Type B pancreatic cell (in vitro differentiated cells): ENCODE data around the gene NBEA. TPM values are rescaled to one million over a fixed set of nuclear protein-coding genes. Genes with fewer than 3 reads are reported as not detected.
"Not testable (repeated sequence)": the region's sequence is repeated elsewhere in the genome, so short reads cannot be mapped to it uniquely, and the experiment has no call there.

Experiments
- DNase-seq: peaks from one replicate; pipeline ENCODE4 v3.0.0; 2021; ENCODE audit warnings: mixed read lengths; ENCODE audit not compliant: unreplicated experiment; ENCODE audit errors: extremely low spot score
- H3K27ac Mint-ChIP-seq: 2 replicates; pipeline ENCODE4 v1.8.0; 2021; ENCODE audit warnings: mild to moderate bottlenecking, mixed read lengths
- H3K27me3 Mint-ChIP-seq: 2 replicates; pipeline ENCODE4 v1.8.0; 2021; ENCODE audit warnings: mixed read lengths
- H3K36me3 Mint-ChIP-seq: 2 replicates; pipeline ENCODE4 v1.8.0; 2021; ENCODE audit warnings: mixed read lengths
- H3K4me1 Mint-ChIP-seq: one replicate; pipeline ENCODE4 v1.8.0; 2021; ENCODE audit warnings: mixed read lengths; ENCODE audit not compliant: unreplicated experiment
- H3K4me3 Mint-ChIP-seq: 2 replicates; pipeline ENCODE4 v1.8.0; 2021; ENCODE audit warnings: mild to moderate bottlenecking, mixed read lengths
- H3K9me3 Mint-ChIP-seq: 2 replicates; pipeline ENCODE4 v1.8.0; 2021; ENCODE audit warnings: mixed read lengths
- total RNA-seq: library from RNA; stranded (reverse); gene quantifications from 2 replicates; pipeline ENCODE4 v1.2.1, GENCODE V29; 2021; ENCODE audit warnings: low replicate concordance
- TF ChIP-seq, protein P1 (sequence below): fragments of 200-600 bp; sonication (generic); conservative IDR thresholded peaks from 2 replicates; pipeline ENCODE4 v1.5.0; 2021; ENCODE audit warnings: antibody characterized with exemption, mild to moderate bottlenecking

The NBEA gene
- total RNA-seq, 1 donor from 2014 or later: 20.8 TPM

DNA sequence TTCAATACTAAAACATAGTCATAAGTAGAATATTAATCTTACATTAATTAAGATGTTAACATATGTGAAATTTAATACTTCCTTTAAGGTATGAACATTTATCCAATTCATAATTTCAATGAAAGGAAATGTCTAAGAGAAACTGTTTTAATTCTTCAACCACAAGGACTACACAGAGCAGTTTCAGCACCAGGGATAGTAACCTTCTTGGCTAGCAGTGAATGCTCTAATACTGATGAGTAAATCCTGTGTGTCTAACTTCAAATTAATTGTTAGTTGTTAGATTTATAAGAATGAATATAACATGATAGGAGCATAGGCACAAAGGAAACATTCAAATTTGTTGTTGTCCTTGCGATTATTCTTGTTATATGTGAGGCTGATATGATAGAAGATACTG, 15.6 kb upstream of the NBEA start:
- Mint-ChIP-seq H3K27ac (no peak overlapping the region), H3K27me3 (peaks cover 12% of the 10 kb centered on the region), H3K9me3 (no peaks in the 10 kb centered on the region), H3K4me1 (no peaks in the 10 kb centered on the region), H3K36me3 (no peaks in the 10 kb centered on the region), H3K4me3 (no peak overlapping the region)
- no peak for DNase-seq
- TF ChIP-seq, protein P1, sequence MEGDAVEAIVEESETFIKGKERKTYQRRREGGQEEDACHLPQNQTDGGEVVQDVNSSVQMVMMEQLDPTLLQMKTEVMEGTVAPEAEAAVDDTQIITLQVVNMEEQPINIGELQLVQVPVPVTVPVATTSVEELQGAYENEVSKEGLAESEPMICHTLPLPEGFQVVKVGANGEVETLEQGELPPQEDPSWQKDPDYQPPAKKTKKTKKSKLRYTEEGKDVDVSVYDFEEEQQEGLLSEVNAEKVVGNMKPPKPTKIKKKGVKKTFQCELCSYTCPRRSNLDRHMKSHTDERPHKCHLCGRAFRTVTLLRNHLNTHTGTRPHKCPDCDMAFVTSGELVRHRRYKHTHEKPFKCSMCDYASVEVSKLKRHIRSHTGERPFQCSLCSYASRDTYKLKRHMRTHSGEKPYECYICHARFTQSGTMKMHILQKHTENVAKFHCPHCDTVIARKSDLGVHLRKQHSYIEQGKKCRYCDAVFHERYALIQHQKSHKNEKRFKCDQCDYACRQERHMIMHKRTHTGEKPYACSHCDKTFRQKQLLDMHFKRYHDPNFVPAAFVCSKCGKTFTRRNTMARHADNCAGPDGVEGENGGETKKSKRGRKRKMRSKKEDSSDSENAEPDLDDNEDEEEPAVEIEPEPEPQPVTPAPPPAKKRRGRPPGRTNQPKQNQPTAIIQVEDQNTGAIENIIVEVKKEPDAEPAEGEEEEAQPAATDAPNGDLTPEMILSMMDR: no peak

DNA sequence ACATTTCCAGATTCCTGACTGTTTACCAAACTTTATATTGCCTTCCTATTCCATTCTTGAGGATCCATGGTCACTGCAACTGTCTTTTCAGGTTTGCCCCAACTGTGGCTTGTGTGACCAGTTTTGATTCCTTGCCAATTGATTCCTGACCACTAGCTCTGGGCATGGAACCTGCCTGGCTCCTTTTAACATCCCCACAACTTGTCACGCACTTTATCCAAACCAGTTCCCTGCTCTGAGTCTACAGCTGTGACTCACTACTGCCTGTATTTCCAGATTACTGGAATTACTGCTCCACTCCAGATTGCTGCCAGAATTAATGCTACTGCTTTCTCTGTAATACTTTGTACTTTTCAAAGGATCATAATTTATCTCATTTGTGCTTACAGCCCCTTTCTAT, 13.4 kb upstream of the NBEA start:
- not testable (repeated sequence) for DNase-seq, H3K9me3 Mint-ChIP-seq, H3K27me3 Mint-ChIP-seq, H3K27ac Mint-ChIP-seq, H3K36me3 Mint-ChIP-seq, H3K4me1 Mint-ChIP-seq, H3K4me3 Mint-ChIP-seq

- Mint-ChIP-seq H3K27ac (no peak overlapping the region), H3K9me3 (no peaks in the 10 kb centered on the region), H3K36me3 (no peaks in the 10 kb centered on the region), H3K4me1 (no peaks in the 10 kb centered on the region), H3K27me3 (peaks cover 4% of the 10 kb centered on the region), H3K4me3 (no peak overlapping the region)
- DNase-seq: no peak
- TF ChIP-seq, protein P1: no peak
These were observed 10.5 kb upstream of the NBEA start for GRCh38 chr13:34931572-34931971.

DNA sequence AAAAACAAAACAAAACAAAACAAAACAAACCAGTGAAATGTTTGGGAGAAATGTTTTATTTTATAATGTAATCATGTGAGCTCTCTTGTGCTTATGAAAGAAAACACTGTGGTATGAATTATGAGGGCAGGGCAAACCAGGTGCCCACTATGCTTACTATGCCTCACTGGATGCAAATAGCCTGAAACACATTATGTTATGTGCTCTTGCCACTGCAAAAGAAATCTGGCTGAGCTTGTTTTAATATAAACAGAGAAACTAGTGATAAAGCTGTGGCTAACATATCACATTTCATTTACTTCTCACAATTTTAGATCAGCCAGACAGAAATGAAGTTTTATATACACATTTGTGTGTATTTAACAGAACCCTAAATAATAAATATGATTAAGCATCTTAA, 8.7 kb upstream of the NBEA start:
- Mint-ChIP-seq H3K27ac (no peak overlapping the region), H3K4me3 (no peak overlapping the region), H3K27me3 (peaks cover 7% of the 10 kb centered on the region), H3K9me3 (no peaks in the 10 kb centered on the region), H3K36me3 (no peaks in the 10 kb centered on the region), H3K4me1 (no peaks in the 10 kb centered on the region)
- TF ChIP-seq, protein P1: no peak
- no peak for DNase-seq

DNA sequence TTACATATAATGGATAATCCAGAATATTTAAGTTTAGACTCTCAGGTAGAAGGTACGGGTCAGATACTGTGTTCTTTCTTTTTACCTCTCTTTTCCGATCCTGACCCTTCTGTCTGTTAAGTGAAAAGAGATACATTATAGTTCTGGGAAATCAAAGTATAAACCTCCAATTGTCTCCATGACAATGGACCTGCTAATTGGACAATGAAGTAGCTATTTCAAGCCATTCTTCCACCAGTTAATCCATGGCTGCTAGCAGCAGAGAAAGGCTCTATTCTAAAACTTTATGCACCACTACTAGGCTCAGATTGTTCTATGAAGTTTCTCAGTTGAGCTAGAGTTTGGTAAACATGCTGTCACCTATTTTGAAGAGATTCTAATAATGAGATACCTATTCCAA, 8.3 kb upstream of the NBEA start:
- TF ChIP-seq, protein P1: no peak
- no peaks in the 10 kb centered on the region for H3K9me3 Mint-ChIP-seq
- peaks cover 7% of the 10 kb centered on the region for H3K27me3 Mint-ChIP-seq
- no peaks in the 10 kb centered on the region for H3K36me3 Mint-ChIP-seq
- H3K4me3 Mint-ChIP-seq: no peak overlapping the region
- no peak overlapping the region for H3K27ac Mint-ChIP-seq
- no peaks in the 10 kb centered on the region for H3K4me1 Mint-ChIP-seq
- DNase-seq: no peak

- H3K4me1 Mint-ChIP-seq: no peaks in the 10 kb centered on the region
- TF ChIP-seq, protein P1: no peak
- DNase-seq: no peak
- H3K4me3 Mint-ChIP-seq: no peak overlapping the region
- no peaks in the 10 kb centered on the region for H3K9me3 Mint-ChIP-seq
- peaks cover 20% of the 10 kb centered on the region for H3K27me3 Mint-ChIP-seq
- no peaks in the 10 kb centered on the region for H3K36me3 Mint-ChIP-seq
- no peak overlapping the region for H3K27ac Mint-ChIP-seq
These were observed 6.2 kb upstream of the NBEA start for GRCh38 chr13:34935841-34936240.
